ENCODE data around the gene PSMG4. TPM values are rescaled to one million over a fixed set of nuclear protein-coding genes. Genes with fewer than 3 reads are reported as not detected.

Gene PSMG4
- total and polyA plus RNA-seq, 9 of the 15 experiments (the other 6 are each of a cell fraction or from before 2014, with no cell fraction given) = 12.9 to 185 (median 52.0) TPM

DNA sequence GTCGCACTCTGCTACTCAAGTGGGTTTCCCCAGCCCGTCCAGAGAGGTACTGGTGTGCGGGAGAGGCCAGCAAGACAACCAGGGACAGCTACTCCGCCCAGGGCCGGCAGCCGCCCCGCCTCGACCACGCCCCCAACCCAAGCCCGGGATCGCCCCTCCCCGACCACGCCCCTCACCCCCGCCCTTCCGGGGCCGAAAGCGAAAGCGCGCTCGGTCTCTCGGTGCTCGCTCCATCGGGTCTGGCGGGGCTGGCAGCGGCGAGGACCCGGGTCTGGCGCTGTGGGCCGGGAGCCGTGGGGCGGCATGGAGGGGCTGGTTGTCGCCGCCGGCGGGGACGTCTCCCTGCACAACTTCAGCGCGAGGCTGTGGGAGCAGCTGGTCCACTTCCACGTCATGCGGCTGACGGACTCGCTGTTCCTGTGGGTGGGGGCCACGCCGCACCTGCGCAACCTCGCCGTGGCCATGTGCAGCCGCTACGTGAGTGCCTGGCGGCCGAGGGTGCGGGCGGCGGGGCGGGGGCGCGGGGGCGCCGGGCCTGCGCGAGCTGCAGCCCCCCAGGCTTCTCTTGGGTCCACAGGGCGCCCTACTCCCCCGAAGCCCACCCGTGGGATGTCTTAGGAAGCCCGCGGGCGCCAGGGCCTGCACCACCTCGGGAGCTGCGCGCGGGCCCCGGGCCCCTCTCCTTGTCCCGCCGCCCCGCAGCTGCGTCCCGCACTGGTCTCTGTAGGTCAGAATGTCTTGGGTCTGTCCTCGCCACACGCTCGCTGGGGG, at the start of gene PSMG4 (continued):
- TF ChIP-seq BRF1 (IDR thresholded peaks at IDR 0.05; ENCODE audit: borderline replicate concordance, extremely low read depth, insufficient read length) (no peak), ZNF778 (CRISPR knock-in tag; IDR thresholded peaks at IDR 0.05) (no peak), ZNF311 (CRISPR knock-in tag; IDR thresholded peaks at IDR 0.05) (no peak), DNMT1 (IDR thresholded peaks at IDR 0.05) (no peak), MTA2 (IDR thresholded peaks at IDR 0.05; ENCODE audit: low read depth) (no peak), MECOM (CRISPR knock-in tag; IDR thresholded peaks at IDR 0.05) (no peak), AFF1 (IDR thresholded peaks at IDR 0.05; ENCODE audit: low read depth in 1 of 2, partially characterized antibody in 2 of 2) (no peak), FOS (IDR thresholded peaks at IDR 0.05; ENCODE audit: extremely low read depth, insufficient read length) (no peak), ZSCAN29 (IDR thresholded peaks at IDR 0.05) (0 out of 2 replicates have a peak, but pooled peaks have one; percentile 35), ZZZ3 (IDR thresholded peaks at IDR 0.05) (no peak), KDM1A (IDR thresholded peaks at IDR 0.05) (no peak), TAF7 (tag; IDR thresholded peaks at IDR 0.05) (no peak; the same call in 1 of the 2 replicates), TOE1 (IDR thresholded peaks at IDR 0.05; ENCODE audit: borderline replicate concordance) (peak; percentile 93), TOE1 (CRISPR knock-in tag; IDR thresholded peaks at IDR 0.05; ENCODE audit: borderline replicate concordance, low read depth) (0 out of 2 replicates have a peak, but pooled peaks have one; percentile 47), PML (IDR thresholded peaks at IDR 0.05; ENCODE audit: low read length) (no peak), PHF20 (IDR thresholded peaks at IDR 0.05; ENCODE audit: partially characterized antibody) (peak; percentile 71), ZNF695 (CRISPR knock-in tag; IDR thresholded peaks at IDR 0.05) (no peak), TCF7 (IDR thresholded peaks at IDR 0.05; ENCODE audit: borderline replicate concordance) (peak; percentile 48; the same call in 1 of the 2 replicates), SAP30 (IDR thresholded peaks at IDR 0.05; ENCODE audit: borderline replicate concordance, insufficient read depth, low read depth, low read length, poor library complexity, severe bottlenecking) (peak; percentile 87), ETS2 (tag; IDR thresholded peaks at IDR 0.05; ENCODE audit: borderline replicate concordance, poor library complexity, severe bottlenecking) (no peak)
- TF ChIP-seq, protein P1, sequence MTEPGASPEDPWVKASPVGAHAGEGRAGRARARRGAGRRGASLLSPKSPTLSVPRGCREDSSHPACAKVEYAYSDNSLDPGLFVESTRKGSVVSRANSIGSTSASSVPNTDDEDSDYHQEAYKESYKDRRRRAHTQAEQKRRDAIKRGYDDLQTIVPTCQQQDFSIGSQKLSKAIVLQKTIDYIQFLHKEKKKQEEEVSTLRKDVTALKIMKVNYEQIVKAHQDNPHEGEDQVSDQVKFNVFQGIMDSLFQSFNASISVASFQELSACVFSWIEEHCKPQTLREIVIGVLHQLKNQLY (CRISPR knock-in tag; conservative IDR thresholded peaks at IDR 0.05) = no peak
